ENCODE results near the gene CHPF2. TPM values are rescaled to one million over a fixed set of nuclear protein-coding genes. Genes with fewer than 3 reads are reported as not detected.

The CHPF2 gene
- total and polyA plus RNA-seq, 2 of the 13 experiments (the other 11 are each of a cell fraction or from before 2014, with no cell fraction given): 15.4 to 21.5 TPM

DNA sequence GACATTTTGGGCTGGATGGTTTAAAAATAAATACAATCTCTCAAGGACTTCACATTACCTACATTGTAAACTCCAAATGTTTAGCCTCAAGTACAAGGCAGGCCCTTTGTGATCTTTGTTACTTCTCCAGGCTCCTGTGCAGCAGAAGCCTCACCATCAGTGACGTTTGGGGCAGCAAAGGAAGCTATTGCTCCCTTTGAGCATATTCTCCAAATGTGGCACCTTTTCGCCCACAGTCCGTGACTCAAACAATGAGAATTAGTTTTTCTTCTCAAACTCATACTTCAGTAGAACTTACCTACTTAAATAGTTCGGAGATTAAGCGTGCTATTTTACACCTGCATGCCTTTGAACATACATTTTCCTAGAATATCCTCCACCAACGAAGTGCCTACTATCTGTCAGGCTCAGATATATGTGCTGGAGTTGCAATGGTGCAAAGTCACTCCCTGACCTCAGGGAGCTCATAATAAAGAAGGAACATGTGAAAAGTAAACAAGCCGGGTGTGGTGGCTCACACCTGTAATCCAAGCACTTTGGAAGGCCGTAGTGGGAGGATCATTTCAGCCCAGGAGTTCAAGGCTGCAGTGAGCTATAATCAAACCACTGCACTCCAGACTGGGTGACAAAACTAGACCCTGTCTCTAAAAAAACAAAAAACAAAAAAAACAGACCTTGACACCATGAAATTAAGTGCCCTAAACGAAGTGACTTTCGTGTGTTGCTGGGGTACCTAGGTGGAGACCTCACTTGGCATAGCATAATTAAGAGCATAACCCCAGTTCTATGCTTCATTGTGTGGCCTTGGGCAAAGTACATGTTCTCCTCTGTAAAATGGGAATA lies 4.0 kb upstream of the CHPF2 start:
- peaks cover 23% of the 10 kb centered on the region for H3K79me2 ChIP-seq (ENCODE audit: insufficient read depth, low read length)
- ChIA-PET POLR2A (interaction anchor here (1.1 to 1.6 kb wide), 4 partner anchors 19 to 1603 kb away, joined by 4 to 9 read pairs (median 6); partner anchors contain the start of gene FASTK), CTCF (ENCODE audit: low intra/inter-chr PET ratio, low total read pairs) (interaction anchor here (1.0 kb wide), 1 partner anchor 17 kb away, joined by 4 read pairs; no protein-coding TSS in a partner anchor)
- WGBS (ENCODE audit: low lambda C conversion rate): 26% methylated on average over 10 of the region's 10 CpGs
- in situ Hi-C loops (cut with HindIII; ENCODE audit: extremely low pct_ligation_motif_present, low pct_unique_long_range_greater_than_20kb): no loop called here
- H4K20me1 ChIP-seq (ENCODE audit: insufficient read depth, low read length): no peaks in the 10 kb centered on the region; the same call in 1 of the 2 replicates
- DNase-seq (ENCODE audit: low spot score) (no peak), ATAC-seq (no peak), FAIRE-seq (no peak)
- intact Hi-C loops (cut with micrococcal nuclease; ENCODE audit: unreplicated experiment): no loop called here
- H3K9ac ChIP-seq (ENCODE audit: insufficient read depth, low read depth, low read length): peak overlapping the region; percentile 71
- peaks cover 33% of the 10 kb centered on the region for H3K4me1 ChIP-seq (ENCODE audit: insufficient read depth, low read length)
- no peaks in the 10 kb centered on the region for H3K9me3 ChIP-seq (ENCODE audit: low read length)
- BruUV-seq (replicated peaks): no TSS peak
- H3K27me3 ChIP-seq (ENCODE audit: control insufficient read depth in 1 of 2, insufficient read depth in 2 of 2, low read length in 2 of 2): no peaks in the 10 kb centered on the region; a peak in 1 of 5 replicates
- H3K27ac ChIP-seq (ENCODE audit: extremely low read length, insufficient read depth, low read length): peak overlapping the region; percentile 72
- peak overlapping the region; percentile 85 for H3K4me2 ChIP-seq (ENCODE audit: low read depth, low read length)
- TF ChIP-seq ZMYM3 (CRISPR knock-in tag; IDR thresholded peaks at IDR 0.05): 0 out of 2 replicates have a peak, but pooled peaks have one; percentile 22
- no peak for TF ChIP-seq SOX6 (IDR thresholded peaks at IDR 0.05)
- TF ChIP-seq SOX6 (CRISPR knock-in tag; IDR thresholded peaks at IDR 0.05): peak; percentile 34; the same call in 1 of the 2 replicates
- TF ChIP-seq, protein P1, sequence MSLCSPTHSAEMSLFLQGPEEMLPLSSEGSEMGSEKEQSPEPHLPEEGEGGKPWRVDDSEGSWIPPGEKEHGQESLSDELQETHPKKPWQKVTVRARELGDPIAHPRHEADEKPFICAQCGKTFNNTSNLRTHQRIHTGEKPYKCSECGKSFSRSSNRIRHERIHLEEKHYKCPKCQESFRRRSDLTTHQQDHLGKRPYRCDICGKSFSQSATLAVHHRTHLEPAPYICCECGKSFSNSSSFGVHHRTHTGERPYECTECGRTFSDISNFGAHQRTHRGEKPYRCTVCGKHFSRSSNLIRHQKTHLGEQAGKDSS (CRISPR knock-in tag; IDR thresholded peaks at IDR 0.05; ENCODE audit: borderline replicate concordance, low read depth): no peak
- TF ChIP-seq ZNF343 (CRISPR knock-in tag; IDR thresholded peaks at IDR 0.05): no peak
- no peak for TF ChIP-seq MEIS1 (CRISPR knock-in tag; IDR thresholded peaks at IDR 0.05; ENCODE audit: borderline replicate concordance)
- TF ChIP-seq FOXA3 (CRISPR knock-in tag; IDR thresholded peaks at IDR 0.05): peak; percentile 64
- 0 out of 2 replicates have a peak, but pooled peaks have one; percentile 20 for TF ChIP-seq SP5 (CRISPR knock-in tag; IDR thresholded peaks at IDR 0.05; ENCODE audit: borderline replicate concordance, low read depth)
- TF ChIP-seq FOXK1 (CRISPR knock-in tag; IDR thresholded peaks at IDR 0.05; ENCODE audit: borderline replicate concordance, low read depth): 0 out of 2 replicates have a peak, but pooled peaks have one; percentile 6
- peak; percentile 40; the same call in 1 of the 2 replicates for TF ChIP-seq ZNF629 (CRISPR knock-in tag; conservative IDR thresholded peaks at IDR 0.05)
- peak; percentile 83 for TF ChIP-seq TBX2 (CRISPR knock-in tag; IDR thresholded peaks at IDR 0.05; ENCODE audit: borderline replicate concordance)
- TF ChIP-seq FOXA1 (IDR thresholded peaks at IDR 0.05): no peak
- TF ChIP-seq FOXA1 (CRISPR knock-in tag; IDR thresholded peaks at IDR 0.05): peak; percentile 62
- peak; percentile 79 for TF ChIP-seq ZNF460 (CRISPR knock-in tag; IDR thresholded peaks at IDR 0.05; ENCODE audit: borderline replicate concordance)
- peak; percentile 72; the same call in 1 of the 2 replicates for TF ChIP-seq TBX3 (IDR thresholded peaks at IDR 0.05; ENCODE audit: borderline replicate concordance)
- TF ChIP-seq, protein P2, sequence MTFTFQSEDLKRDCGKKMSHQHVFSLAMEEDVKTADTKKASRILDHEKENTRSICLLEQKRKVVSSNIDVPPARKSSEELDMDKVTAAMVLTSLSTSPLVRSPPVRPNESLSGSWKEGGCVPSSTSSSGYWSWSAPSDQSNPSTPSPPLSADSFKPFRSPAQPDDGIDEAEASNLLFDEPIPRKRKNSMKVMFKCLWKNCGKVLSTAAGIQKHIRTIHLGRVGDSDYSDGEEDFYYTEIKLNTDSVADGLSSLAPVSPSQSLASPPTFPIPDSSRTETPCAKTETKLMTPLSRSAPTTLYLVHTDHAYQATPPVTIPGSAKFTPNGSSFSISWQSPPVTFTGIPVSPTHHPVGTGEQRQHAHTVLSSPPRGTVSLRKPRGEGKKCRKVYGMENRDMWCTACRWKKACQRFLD (CRISPR knock-in tag; IDR thresholded peaks at IDR 0.05; ENCODE audit: borderline replicate concordance): no peak
- TF ChIP-seq SOX13 (IDR thresholded peaks at IDR 0.05): no peak
- 0 out of 4 replicates have a peak, but pooled peaks of 1 of the 2 experiments have one; percentile 10 for TF ChIP-seq SOX13 (CRISPR knock-in tag; conservative IDR thresholded peaks at IDR 0.05 in 1 of 2, IDR thresholded peaks at IDR 0.05 in 1 of 2)
- TF ChIP-seq NR2F6 (IDR thresholded peaks at IDR 0.05): 0 out of 2 replicates have a peak, but pooled peaks have one; percentile 22
- no peak for TF ChIP-seq NR2F6 (CRISPR knock-in tag; IDR thresholded peaks at IDR 0.05)
- H3K36me3 ChIP-seq (replicated peaks in 1 of 2; ENCODE audit: control insufficient read depth in 1 of 2, insufficient read depth in 2 of 2, low read length in 2 of 2): peaks cover 10 to 18% of the 10 kb centered on the region in 2 experiments; a peak in 4 of 5 replicates
- H2AFZ ChIP-seq (ENCODE audit: low read length): no peak overlapping the region
- H3K4me3 ChIP-seq (replicated peaks in 1 of 3; ENCODE audit: insufficient read depth in 1 of 3, low read depth in 2 of 3, low read length in 3 of 3): peak overlapping the region; percentile 76 to 91 (median 86)

Measured in HepG2 (cell line).